Ishikawa (cell line): Measurements from ENCODE around the gene PTPN14.

Source experiments
- CEBPB ChIP-seq: IDR thresholded peaks from 2 replicates; pipeline ENCODE4 v1.6.1; 2012
- CREB1 ChIP-seq: IDR thresholded peaks from 2 replicates; pipeline ENCODE4 v1.6.1; 2012; ENCODE audit warnings: low read depth
- TEAD4 ChIP-seq: IDR thresholded peaks from 2 replicates; pipeline ENCODE4 v1.6.1; 2012
- TF ChIP-seq, protein P1 (sequence below): IDR thresholded peaks from 2 replicates; pipeline ENCODE4 v1.6.1; 2012

DNA sequence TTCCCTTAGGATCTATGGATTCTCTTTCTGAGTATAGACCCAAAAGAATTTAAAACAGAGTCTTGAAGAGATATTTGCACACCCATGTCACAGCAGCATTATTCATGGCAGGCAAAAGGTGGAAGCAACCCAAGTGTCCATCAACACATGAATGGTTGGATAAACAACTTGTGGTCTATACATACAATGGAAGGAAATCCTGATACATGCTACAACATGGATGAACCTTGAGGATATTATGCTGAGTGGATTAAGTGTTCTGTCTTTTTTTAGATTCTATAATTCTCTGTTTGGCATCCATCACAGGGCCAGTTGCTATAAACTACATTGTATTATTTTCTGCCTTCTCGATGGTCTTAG, 39.8 kb downstream of the PTPN14 start:
- TF ChIP-seq CEBPB: no peak
- TF ChIP-seq, protein P1, sequence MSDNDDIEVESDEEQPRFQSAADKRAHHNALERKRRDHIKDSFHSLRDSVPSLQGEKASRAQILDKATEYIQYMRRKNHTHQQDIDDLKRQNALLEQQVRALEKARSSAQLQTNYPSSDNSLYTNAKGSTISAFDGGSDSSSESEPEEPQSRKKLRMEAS: no peak
- no peak for TF ChIP-seq CREB1
- TF ChIP-seq TEAD4: no peak
